Tibial nerve (tissue), 4 donors: Measurements from ENCODE around the gene FMN1.

Experiments used
- EP300 ChIP-seq, 2 donors: sonication (generic); formaldehyde crosslinking; IDR thresholded peaks; one replicate each; pipeline ENCODE4 v1.6.1; 2017; ENCODE audit warnings: antibody characterized with exemption in 2 of 2, mild to moderate bottlenecking in 1 of 2
- POLR2A ChIP-seq, 2 donors: fragments of 450-650 bp; IDR thresholded peaks; one replicate each; pipeline ENCODE4 v1.6.1; 2017; ENCODE audit warnings: antibody characterized with exemption in 2 of 2, mild to moderate bottlenecking in 2 of 2, moderate library complexity in 2 of 2
- TF ChIP-seq, protein P1 (sequence below), 5 experiments: fragments of 200-600 bp in 3 of 5; fragments of 450-650 bp in 2 of 5; sonication (generic) in 3 of 5; IDR thresholded peaks; one replicate each; pipeline ENCODE4 v1.5.1; 2016 to 2019; ENCODE audit warnings: antibody characterized with exemption in 5 of 5, mild to moderate bottlenecking in 3 of 5, moderate library complexity in 2 of 5

DNA sequence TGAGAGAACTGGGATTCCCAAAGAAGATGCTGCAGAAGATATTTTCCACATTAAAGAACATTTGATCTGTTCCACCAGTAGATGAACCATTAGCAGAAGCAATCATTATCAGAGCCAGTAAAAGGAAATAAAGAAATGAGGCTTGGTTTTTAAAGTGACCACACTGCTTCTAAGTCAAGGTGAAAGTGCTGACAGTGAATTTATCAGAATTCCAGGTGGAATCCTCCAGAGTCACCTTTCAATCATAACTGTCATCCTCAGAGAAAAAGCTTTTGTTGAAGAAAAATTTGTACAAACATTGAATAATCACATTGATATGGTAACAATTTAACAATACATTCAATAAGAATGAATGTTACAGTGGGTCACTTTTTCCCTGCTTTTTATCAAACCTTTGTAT is 376.9 kb downstream of the FMN1 start:
- TF ChIP-seq, protein P1, sequence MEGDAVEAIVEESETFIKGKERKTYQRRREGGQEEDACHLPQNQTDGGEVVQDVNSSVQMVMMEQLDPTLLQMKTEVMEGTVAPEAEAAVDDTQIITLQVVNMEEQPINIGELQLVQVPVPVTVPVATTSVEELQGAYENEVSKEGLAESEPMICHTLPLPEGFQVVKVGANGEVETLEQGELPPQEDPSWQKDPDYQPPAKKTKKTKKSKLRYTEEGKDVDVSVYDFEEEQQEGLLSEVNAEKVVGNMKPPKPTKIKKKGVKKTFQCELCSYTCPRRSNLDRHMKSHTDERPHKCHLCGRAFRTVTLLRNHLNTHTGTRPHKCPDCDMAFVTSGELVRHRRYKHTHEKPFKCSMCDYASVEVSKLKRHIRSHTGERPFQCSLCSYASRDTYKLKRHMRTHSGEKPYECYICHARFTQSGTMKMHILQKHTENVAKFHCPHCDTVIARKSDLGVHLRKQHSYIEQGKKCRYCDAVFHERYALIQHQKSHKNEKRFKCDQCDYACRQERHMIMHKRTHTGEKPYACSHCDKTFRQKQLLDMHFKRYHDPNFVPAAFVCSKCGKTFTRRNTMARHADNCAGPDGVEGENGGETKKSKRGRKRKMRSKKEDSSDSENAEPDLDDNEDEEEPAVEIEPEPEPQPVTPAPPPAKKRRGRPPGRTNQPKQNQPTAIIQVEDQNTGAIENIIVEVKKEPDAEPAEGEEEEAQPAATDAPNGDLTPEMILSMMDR (IDR thresholded peaks at IDR 0.05), result no peak
- TF ChIP-seq POLR2A (IDR thresholded peaks at IDR 0.05), result no peak
- TF ChIP-seq EP300 (IDR thresholded peaks at IDR 0.05), result no peak
